GM12874 (cell line): Measurements from ENCODE around the gene RARRES1.
A peak's percentile ranks its signal among the peaks of the same experiment; 100 is the strongest.

ENCODE experiments used
- TF ChIP-seq, protein P1 (sequence below): IDR thresholded peaks from 2 replicates; pipeline ENCODE4 v1.5.1; 2011; ENCODE audit warnings: low read depth, mild to moderate bottlenecking, control low read depth, low read length, moderate library complexity; ENCODE audit not compliant: insufficient read depth

The RARRES1 gene

DNA sequence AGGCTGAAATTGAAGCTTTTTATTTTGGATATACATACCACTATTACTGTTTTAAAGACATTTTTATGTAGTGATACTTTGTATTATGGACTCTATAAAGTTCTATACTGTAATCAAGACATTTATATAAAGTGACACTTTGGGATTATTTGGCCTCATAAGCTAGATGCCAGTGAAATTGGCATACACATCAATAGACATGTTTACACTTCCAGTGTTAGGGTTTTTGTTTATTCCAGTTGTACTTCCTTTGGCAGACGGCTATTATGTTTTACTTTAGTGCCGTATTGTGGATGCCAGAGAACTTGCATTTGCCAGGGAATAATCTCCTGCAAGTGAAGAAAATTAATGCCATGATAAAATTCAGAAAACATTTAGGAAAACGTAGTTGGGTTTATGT, 65.8 kb downstream of the RARRES1 start:
- TF ChIP-seq, protein P1, sequence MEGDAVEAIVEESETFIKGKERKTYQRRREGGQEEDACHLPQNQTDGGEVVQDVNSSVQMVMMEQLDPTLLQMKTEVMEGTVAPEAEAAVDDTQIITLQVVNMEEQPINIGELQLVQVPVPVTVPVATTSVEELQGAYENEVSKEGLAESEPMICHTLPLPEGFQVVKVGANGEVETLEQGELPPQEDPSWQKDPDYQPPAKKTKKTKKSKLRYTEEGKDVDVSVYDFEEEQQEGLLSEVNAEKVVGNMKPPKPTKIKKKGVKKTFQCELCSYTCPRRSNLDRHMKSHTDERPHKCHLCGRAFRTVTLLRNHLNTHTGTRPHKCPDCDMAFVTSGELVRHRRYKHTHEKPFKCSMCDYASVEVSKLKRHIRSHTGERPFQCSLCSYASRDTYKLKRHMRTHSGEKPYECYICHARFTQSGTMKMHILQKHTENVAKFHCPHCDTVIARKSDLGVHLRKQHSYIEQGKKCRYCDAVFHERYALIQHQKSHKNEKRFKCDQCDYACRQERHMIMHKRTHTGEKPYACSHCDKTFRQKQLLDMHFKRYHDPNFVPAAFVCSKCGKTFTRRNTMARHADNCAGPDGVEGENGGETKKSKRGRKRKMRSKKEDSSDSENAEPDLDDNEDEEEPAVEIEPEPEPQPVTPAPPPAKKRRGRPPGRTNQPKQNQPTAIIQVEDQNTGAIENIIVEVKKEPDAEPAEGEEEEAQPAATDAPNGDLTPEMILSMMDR, result no peak

DNA sequence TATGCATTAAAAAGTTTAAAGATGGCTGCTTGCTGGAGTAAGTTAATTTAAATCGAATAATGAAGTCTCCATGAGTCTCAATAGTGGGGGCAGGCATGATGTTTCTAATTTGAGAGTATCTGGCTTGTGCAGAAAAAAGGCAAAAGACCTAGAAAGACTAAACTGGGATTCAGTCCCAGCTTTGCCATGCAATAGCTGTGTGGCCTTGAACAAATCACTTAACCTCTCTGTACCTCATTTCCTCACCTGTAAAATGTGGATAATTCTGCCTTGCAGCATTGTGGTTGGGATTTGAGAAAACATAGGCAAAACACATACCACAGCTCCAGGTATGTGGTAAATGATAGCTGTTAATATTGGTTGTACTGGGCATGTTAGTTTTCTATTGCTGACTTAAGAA, 68.4 kb downstream of the RARRES1 start:
- TF ChIP-seq, protein P1, result no peak

DNA sequence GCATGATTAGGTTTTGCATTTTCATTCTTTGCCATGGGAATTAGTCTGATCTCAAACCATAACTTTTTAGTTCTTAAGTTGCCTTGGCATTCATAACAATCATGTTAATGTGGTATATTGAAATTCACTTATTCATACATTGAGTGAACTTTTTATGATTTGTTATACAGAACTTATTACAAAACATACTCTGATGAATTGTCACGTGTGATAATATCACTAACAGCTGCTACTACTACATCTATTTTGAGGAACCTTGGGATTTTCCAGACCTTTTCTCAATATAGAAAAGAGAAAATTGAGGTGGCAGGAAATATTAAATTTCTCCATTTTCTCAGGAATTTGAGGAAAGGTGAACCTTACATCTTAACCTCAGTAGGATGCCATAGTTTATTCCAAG, 69.0 kb downstream of the RARRES1 start:
- TF ChIP-seq, protein P1, result no peak

DNA sequence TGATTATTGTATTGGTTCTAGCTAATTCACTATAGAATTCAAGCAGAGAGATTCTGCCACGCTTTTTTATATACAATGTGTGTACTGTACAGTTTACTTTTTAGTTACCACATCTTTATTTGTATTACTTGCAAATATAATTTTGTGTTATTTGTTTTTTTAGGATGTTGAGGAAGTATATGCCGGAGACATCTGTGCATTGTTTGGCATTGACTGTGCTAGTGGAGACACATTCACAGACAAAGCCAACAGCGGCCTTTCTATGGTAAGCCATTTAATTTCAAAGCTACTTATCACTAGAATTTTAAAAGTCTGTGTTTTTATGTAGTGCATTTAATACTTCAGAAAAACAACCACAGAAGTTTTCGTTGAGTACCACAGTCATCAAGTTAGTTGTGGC, 71.5 kb downstream of the RARRES1 start:
- TF ChIP-seq, protein P1, result no peak

DNA sequence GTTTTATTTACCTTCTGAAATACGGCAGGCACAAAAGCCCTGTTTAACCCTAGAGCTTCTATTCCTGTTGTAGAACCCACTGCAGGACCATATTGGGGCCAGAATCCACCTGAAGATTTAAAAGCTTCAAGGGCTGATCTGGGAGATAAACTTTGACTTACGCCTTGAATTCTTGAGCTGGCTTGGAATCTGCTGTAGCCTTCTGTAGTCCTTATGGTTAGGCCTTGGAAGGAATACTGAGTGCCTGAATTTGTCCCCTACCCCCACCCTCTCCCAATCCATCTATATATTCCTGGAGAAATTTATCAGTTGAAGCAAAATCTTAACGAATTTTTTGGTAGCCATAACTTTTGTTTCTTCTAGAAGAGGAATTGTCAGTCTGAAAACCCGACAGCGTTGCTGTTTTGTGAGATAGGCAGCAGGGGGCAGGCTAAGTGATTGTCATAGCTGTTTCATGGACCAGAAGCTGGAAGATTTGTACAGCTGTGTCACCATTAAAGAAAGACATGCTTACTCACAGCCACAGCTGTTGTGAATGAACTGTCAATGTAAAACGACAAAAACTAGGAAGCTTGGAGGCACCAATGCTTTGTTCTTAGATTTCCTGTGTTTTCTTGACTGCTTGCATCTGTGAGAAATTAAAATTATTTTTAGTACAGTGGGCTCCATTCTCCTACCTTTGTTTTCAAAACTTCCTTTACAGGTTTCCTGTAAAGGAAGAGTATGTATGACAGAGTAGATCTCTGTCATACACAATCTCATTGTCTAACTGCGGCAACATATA, 72.6 kb downstream of the RARRES1 start:
- TF ChIP-seq, protein P1, result peak; percentile 72

DNA sequence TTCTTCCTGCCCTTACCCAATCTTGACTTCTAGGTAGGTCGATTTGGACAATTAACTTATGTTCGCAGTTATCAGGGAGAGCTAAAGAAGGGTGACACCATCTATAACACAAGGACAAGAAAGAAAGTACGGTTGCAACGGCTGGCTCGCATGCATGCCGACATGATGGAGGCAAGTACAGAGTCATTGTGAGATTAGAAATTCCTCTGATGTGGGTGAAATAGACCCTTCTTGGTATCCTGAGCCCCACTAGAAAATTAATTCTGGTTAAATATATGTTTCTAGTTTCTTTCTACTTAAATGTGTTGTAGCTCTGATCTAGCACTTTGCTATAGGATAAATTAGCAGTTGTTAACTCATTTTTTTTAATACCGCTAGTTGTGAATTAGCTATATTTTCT, 73.4 kb downstream of the RARRES1 start:
- TF ChIP-seq, protein P1, result no peak

DNA sequence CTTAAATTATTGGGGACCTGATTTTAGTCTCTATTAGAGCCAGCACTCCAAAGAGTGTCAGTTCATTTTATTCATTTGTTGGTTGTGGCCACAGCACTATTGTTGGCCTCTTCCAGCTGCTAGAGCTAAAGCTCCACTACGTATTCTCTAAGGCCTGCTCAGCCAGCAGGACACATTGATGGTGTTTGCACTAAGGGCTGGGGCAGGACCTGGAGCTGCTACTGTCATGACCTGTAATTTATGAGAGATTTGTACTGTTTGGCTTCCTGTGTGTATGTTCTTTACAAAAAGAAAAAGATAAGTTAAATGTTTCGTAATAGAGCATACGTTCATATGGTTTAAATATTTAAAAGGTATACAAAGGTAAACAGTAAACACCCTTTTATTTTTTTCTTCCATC, 79.8 kb downstream of the RARRES1 start:
- TF ChIP-seq, protein P1, result no peak
